ENCODE results near the gene ATN1.
"Not testable (repeated sequence)": the region's sequence is repeated elsewhere in the genome, so short reads cannot be mapped to it uniquely, and the experiment has no call there.

Gene ATN1, protein sequence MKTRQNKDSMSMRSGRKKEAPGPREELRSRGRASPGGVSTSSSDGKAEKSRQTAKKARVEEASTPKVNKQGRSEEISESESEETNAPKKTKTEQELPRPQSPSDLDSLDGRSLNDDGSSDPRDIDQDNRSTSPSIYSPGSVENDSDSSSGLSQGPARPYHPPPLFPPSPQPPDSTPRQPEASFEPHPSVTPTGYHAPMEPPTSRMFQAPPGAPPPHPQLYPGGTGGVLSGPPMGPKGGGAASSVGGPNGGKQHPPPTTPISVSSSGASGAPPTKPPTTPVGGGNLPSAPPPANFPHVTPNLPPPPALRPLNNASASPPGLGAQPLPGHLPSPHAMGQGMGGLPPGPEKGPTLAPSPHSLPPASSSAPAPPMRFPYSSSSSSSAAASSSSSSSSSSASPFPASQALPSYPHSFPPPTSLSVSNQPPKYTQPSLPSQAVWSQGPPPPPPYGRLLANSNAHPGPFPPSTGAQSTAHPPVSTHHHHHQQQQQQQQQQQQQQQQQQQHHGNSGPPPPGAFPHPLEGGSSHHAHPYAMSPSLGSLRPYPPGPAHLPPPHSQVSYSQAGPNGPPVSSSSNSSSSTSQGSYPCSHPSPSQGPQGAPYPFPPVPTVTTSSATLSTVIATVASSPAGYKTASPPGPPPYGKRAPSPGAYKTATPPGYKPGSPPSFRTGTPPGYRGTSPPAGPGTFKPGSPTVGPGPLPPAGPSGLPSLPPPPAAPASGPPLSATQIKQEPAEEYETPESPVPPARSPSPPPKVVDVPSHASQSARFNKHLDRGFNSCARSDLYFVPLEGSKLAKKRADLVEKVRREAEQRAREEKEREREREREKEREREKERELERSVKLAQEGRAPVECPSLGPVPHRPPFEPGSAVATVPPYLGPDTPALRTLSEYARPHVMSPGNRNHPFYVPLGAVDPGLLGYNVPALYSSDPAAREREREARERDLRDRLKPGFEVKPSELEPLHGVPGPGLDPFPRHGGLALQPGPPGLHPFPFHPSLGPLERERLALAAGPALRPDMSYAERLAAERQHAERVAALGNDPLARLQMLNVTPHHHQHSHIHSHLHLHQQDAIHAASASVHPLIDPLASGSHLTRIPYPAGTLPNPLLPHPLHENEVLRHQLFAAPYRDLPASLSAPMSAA (N-terminal part only)

DNA sequence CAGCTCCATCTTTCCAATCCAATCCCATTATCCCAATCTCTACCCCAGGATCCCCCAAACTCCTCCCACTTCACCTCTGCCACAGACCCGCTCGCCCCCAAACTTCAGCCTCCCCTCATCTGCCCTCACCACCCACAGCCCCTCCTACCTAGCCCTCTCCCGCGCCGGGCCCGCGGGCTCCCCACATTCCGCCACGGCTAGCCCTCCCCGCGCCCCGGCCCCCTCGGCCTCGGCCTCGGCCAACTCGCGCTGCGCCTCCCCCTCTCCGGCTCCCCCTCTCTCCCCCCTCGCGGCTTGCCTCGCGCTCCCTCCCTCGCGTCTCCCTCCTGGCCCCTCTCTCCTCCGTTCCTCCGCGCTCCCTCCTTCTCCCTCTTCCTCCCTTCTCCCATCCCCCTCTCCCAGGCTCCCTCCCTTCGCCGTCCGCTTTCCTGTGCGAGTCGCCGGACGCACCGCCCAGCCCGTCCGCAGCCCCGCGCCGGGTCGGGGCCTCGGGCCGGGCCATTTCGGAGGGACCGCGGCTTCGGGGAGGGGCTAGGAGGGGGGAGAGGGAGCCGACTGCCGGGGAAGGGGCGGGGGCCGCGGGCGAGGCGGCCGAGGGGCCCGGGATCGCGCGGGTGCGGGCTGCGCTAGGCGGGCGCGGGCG is at the start of gene ATN1:
Gene ATN1 (plus strand): TSS at position 581 of the 643 bp plus-strand sequence. CDS start 6,043 bp downstream, outside the sequence.
- DNase-seq, result peak; percentile 80

DNA sequence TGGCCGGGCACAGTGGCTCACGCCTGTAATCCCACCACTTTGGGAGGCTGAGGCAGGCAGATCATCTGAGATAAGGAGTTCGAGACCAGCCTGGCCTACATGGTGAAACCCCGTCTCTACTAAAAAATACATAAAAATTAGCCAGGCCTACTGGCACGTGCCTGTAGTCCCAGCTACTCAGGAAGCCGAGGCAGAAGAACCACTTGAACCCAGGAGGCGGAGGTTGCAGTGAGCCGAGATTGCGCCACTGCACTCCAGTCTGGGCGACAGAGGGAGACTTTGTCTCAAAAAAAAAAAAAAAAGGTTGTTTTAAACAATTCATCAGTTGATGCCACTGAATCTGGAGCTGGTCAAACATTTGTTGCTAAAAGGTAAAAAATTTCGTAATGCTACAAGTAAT is 47.9 kb upstream of the ATN1 start:
- not testable (repeated sequence) for DNase-seq

DNA sequence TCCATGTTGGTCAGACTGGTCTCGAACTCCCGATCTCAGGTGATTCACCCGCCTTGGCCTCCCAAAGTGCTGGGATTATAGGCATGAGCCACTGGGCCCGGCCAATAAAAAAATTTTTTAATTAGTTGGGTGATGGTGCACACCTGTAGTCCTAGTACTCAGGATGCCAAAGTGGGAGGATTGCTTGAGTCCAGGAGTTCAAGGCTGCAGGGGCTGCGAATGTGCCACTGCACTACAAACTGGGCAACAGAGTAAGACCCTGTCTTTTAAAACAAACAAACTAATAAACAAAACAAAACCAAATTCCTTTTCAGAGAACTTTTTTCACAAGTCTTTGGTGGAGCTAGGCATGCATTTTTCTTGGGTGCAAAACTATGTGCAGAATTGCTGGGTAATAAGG is 44.5 kb upstream of the ATN1 start:
- no peak for DNase-seq

DNA sequence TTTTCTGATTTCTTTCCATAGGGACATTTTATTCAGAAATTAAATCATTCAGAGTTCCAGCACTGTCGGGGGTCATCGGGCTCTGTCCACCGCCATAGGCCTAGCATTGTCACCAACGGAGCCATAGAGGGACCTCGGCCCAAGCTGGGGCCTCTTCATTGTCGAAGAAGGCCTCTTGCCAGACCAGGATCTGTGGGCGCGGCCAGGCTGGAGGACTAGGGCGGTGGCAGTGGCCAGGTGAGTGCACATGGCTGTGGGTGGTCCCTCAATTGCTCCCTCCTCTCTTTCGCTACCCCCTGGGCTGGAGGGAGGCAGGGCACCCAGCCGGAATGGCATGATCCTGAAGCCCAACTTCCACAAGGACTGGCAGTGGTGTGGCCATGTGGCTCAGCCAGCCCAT is 44.1 kb upstream of the ATN1 start:
- no peak for DNase-seq

DNA sequence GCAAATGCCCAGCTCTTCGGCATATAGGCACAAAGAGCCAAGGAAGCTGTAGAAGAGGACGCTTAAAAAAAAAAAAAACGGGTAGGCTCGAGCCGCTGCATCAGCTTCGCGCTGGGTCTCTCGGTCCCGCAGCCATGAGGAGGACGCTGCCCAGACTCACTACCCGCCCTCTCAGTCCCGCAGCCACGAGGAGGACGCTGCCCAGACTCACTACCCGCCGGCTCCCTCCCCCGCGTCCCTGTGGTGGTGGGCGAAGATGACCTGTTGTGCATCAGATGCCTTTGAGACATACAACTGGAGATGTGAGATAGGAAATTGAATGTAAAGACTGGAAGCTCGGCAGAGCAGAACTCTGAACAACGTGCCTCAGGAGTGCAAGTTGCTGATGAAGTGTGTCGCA is 43.2 kb upstream of the ATN1 start:
- no peak for DNase-seq

DNA sequence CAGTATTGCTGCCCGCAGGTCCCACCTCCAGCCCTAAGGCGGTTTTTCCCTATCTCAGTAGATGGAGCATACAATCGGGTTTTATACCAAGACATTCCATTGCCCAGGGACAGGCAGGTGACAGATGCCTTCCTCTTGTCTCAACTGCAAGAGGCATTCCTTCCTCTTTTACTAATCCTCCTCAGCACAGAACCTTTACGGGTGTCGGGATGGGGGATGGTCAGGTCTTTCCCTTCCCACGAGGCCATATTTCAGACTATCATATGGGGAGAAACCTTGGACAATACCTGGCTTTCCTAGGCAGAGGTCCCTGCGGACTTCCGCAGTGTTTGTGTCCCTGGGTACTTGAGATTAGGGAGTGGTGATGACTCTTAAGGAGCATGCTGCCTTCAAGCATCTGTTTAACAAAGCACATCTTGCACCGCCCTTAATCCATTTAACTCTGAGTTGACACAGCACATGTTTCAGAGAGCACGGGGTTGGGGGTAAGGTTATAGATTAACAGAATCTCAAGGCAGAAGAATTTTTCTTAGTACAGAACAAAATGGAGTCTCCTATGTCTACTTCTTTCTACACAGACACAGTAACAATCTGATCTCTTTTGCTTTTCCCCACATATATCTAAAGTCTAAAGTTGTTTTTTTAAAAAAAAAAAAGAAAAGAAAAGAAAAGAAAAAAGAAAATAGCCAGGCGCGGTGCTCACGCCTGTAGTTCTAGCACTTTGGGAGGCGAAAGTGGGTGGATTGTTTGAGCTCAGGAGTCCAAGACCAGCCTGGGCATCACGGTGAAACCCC is 41.4 kb upstream of the ATN1 start:
- DNase-seq, result not testable (repeated sequence)

DNA sequence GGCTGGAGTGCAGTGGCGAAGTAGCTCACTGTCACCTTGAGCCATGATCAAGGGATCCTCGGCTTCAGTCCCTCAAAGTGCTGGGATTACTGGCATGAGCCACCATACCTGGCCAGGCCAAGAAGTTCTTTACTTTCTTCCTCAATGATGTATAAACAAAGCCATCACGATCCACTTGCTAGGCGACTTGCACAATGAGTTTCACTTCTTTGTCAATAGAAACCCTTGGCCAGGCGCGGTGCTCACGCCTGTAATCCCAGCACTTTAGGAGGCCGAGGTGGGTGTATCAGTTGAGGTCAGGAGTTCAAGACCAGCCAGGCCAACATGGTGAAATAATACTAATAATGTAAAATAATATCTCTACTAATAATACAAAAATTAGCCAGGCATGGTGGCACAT is 40.3 kb upstream of the ATN1 start:
- DNase-seq, result no peak

DNA sequence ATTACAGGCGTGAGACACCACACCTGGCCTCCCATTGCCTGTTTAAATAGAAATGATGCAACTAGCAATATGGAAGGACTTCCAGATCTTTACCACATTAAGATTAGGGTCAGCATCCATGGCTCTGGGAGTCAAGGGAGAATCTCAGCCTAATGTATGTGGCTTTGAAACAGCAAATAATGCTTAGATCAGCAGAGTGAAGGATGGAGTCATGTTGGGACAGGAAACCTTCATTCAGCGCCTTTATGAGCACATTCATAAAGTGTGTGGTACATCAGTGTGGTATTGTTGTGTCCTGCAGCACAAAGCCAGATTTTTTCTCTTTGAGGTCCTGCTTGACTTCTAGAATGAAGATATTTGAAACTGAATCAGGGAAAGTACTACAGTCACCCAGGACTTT is 39.4 kb upstream of the ATN1 start:
- no peak for DNase-seq

DNA sequence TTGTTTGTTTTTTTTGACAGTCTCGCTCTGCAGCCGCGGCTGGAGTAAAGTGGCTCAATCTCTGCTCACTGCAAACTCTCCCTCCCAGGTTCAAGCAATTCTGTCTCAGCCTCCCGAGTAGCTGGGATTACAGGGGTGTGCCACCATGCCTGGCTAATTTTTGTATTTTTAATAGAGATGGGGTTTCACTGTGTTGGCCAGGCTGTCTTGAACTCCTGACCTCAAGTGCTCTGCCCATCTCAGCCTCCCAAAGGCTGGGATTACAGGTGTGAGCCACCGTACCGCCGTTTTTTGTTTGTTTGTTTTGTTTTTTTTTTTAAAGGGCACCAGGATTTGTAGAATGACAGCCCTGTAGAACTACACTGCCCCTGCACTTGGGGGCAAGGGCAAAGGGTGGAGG is 39.0 kb upstream of the ATN1 start:
- DNase-seq, result not testable (repeated sequence)

DNA sequence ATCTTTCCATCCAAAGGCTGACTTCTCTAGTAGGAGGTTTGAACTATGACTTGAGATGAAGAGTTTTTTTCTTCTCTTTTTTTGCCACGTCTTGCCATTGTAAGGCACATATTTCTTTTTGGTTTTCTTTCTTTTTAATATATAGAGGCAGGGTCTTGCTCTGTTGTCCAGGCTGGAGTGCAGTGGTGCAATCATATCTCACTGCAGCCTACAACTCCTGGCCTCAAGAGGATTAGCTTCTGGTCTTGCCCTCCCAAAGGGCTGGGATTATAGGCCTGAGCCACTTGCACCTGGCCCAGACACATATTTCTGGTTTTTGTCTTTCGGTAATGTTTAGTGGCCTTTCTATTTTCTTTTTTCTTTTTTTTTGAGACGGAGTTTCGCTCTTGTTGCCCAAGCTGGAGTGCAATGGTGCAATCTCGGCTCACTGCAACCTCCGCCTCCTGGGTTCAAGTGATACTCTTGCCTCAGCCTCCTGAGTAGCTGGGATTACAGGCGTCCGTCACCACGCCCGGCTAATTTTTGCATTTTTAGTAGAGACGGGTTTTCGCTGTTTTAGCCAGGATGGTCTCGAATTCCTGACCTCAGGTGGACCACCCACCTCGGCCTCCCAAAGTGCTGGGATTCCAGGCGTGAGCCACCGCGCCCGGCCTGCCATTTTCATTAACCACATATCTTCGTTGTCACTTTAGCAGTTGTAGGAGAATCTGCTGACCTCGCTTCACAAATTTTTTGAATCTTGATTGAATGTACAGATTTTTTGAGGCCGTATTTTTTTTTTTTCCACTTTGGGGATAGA is 37.8 kb upstream of the ATN1 start:
- DNase-seq, result not testable (repeated sequence)

DNA sequence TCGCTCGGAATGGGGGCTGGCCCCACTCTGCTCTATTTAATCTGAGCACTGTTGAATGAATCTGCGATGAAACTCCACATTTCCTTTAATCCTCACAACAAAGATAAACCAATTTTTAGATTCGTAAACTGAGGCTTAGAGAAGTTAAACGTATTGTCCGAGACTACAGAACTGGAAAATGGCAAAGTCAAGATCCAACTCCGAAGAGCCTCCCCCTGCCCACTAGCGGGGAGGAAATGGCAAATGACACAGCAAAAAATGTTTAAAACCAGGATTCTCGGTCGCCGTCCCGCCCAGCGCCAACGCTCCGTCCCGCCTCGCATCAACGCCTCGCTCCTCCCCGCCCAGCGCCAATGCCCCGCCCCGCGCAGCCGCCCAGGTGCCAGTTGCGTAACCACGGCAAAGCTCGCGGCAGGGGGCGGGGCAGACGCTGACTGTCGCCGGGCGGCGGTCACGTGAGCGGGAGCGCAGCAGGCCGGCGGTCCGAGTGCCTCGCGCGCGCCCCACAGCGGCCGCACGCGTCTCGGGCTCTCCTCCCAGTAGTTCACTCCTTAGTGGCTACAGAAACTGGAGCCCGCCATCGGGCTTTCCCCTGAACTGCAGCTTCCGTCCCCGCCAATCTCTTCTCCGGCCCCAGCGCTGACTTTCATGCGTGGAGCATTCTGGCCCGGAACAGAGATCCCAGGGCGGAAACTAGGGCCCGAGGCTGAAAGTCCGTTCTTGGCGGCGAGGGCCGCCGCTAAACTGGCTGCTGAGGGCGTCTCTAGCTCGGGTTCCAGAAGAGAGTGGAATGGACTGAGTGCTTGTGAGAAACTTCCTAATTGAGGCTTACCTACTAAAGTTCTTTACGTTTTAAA is 36.7 kb upstream of the ATN1 start:
- DNase-seq, result peak; percentile 97

DNA sequence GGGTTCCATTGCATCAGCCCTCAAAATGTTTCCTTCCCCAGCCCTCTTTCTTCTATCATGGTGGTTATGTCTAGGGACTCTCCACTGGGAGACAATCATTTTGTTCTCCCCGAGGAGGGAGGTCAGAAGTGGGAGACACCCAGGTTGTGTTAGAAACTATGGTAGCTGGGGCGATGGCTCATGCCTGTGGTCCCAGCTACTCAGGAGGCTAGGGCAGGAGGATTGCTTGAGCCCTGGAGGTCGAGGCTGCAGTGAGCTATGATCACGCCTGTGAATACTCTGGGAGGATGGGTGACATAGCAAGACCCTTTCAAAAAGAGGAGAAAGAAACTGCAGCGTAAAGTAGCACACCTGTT is 36.1 kb upstream of the ATN1 start:
- DNase-seq, result no peak

DNA sequence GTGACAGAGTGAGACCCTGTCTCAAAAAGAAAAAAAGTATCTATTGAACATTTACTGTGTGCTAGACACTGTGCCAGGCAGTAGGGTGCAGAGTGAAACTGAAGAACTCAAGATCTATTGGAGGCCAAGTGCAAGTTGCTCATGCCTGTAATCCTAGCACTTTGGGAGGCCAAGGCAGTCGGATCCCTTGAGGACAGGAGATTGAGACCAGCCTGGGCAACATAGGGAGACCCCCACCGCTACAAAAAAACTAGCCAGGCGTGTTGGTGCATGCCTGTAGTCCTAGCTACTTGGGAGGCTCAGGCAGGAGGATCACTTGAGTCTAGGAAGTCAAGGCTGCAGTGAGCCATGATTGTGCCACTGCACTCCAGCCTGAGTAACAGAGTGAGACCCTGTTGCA is 35.1 kb upstream of the ATN1 start:
- not testable (repeated sequence) for DNase-seq

DNA sequence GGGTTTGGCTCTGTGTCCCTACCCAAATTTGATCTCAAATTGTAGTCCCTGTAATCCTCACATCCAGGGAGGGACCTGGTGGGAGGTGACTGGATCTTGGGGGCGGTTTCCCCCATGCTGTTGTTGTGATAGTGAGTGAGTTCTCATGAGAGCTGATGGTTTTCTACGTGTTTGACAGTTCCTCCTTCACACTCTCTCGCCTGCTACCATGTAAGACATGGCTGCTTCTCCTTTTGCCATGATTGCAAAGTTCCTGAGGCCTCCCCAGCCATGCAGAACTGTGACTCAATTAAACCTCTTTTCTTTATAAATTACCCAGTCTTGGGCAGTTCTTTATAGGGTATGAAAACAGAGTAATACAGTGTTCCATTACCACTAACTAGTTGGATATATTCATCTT is 33.4 kb upstream of the ATN1 start:
- DNase-seq, result no peak

DNA sequence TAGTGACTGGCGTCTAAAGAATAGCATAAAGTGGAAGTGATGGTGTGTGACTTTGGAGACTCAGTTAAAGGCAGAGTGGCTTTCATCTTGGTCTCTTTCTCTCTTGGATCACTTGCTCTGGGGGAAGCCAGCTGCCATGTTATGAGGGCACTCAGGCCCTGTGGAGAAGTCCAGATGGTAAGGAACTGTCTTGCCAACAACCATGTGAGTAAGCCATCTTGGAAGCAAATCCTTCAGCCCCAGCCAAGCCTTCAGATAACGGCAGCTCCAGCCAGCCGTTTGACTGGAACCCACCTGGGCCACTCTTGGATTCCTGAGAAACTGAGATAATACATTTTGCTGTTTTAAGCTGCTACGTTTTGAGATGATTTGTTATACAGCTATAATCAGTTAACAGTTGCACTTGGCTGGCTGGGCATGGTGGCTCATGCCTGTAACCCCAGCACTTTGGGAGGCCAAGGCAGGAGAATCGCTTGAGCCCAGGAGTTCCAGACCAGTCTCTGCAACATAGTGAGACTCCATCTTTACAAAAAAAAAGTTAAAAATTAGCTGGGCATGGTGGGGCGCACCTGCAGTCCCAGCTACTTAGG is 30.8 kb upstream of the ATN1 start:
- no peak for DNase-seq

DNA sequence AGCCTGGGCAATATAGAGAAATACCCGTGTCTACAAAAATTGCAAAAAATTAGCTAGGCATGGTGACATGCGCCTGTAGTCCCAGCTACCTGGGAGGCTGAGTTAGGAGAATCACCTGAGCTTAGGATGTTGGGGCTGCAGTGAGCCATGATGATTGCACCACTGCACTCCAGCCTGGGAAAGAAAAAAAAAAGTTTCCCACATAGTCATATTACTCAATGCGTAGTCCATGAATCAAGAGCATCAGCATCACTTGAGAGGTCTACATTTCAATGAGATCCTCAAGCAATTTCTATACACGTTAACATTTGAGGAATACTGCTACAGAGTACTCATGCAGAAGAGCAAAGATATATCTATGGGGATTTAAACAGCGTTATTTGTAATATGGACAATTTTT is 28.3 kb upstream of the ATN1 start:
- DNase-seq, result no peak

DNA sequence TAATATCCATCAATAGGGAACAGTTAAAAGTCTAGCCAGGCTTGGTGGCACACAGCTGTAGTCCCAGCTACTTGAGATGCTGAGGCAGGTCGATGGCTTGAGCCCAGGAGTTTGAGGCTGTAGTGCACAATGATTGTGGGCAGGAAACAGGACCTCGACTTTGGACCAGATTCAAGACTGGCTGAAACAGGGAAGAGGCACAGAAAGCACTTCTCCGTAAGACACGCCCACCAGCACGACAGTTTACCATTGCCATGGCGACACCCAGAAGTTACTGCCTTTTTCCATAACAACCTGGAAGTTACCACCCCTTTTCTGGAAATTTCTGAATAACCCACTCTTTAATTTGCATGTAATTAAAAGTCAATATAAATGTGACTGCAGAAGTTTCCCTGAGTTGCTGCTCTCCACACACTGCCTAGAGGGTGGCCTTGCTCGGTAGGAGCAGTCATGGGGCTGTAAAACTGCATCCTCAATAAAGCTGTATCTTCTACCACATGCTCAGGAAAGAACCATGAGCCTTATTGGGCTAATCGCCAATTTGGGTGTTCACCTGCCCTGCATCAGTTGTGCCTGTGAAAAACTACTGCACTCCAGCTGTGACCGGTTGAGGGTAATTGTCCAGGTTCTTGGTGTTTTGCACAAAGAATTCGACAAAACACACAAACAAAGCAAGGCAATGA is 27.8 kb upstream of the ATN1 start:
- DNase-seq, result no peak

DNA sequence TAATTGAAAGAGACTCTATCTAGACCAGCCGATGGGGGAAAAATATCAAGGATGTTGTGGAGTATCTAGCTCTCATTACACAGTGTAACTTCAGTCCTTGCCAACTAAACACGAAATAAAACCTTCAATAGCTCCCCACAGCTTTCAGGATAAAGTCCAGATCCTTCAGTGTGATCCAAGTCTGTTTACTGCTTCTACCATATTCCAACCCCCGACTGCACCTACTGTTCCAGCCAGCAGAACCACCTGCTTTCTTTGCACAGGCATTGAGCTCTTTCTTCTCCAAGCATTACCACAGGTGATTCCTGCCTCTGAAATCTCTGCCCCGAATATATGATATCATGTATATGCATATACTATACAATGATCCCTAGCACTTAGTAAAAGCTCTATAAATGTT is 25.3 kb upstream of the ATN1 start:
- no peak for DNase-seq

DNA sequence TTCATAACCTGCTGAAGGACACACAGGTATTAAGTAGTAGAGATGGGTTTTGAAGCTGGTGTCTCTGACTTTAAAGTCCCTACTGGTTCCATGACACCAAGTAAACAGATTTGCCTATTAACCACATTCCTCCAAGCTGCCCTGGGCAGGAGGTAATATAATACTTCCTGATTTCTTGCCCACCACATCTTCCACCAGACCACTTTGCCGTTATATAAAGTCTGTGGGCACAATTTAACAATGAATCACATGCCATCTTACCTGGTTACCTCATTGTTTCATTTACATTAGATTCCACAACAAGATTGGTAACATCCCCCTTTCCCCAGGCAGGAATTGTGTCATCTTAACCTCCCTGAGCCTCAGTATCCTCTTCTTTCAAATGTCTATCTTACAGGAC is 24.0 kb upstream of the ATN1 start:
- DNase-seq, result no peak

Data from retina (tissue), 1 donor.